Measurements from ENCODE around the gene TBRG1.

The TBRG1 gene

DNA sequence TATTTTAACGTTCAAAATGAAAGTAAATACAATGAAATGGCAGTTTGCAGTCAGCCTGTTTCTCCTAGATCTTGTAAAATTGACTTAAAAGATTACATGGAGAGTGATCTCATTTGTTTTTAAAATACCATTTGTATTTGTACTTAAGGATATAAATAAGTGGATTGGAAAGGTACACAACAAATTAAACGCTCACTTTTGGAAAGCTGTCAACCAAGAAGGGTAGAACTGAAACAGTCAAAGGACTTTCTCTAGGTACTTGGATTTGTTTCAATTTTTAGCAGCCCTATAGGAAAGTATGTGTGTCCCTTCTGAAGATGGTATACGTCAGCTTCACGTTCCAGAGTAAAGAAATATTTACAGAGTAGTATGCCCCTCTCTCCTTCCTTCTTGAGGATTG, 7.3 kb downstream of the TBRG1 start:
- no peak for DNase-seq (ENCODE audit: low read depth)
- H3K4me3 ChIP-seq (ENCODE audit: low read length) = no peak overlapping the region
- TF ChIP-seq CTCF (conservative IDR thresholded peaks at IDR 0.05; ENCODE audit: low read length) = no peak

DNA sequence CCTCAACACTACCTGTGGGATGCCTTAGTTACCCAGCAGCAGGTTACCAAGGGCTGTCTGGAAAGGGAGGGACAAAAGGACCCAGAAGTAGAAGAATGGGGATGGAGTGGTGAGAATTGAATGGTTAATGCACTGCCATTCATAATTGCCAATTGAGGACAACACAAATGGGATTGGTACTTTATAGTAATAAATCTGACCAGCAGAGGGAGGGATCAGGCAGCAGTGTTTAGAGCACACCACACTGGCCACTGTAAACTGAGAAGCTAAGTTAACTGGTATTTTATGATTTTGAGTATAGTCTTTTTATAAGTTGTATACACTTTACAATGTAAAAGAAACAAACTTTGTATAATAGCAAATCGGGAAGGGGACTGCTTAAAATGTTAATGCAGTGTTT, 10.7 kb downstream of the TBRG1 start:
- H3K4me3 ChIP-seq (ENCODE audit: low read length) = no peak overlapping the region
- no peak for DNase-seq (ENCODE audit: low read depth)
- peak; percentile 33 for TF ChIP-seq CTCF (conservative IDR thresholded peaks at IDR 0.05; ENCODE audit: low read length)

- DNase-seq (ENCODE audit: low read depth) = no peak
- no peak for TF ChIP-seq CTCF (conservative IDR thresholded peaks at IDR 0.05; ENCODE audit: low read length)
- H3K4me3 ChIP-seq (ENCODE audit: low read length) = no peak overlapping the region
Observed at GRCh38 chr11:124635932-124636331, 13.3 kb downstream of the TBRG1 start.

DNA sequence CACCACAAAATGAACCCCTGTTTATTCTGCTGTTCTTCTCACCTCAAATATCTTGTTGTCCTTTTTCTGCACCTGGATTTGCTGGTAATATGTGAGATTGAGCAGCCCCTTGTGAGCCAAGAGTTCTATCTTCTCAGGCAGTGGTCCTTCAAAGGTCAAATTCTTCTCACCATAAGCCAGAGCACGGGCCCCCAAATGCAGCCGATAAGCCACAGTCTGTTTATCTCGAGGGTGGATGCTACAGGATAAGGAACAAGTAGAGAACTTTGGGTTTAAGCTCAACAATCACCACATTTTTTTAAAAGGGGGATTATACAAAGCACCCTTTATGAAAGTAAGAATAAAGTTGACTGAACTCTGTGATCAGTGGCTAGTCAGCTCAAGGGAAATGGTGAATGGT, 15.8 kb downstream of the TBRG1 start:
- no peak for TF ChIP-seq CTCF (conservative IDR thresholded peaks at IDR 0.05; ENCODE audit: low read length)
- no peak overlapping the region for H3K4me3 ChIP-seq (ENCODE audit: low read length)
- no peak for DNase-seq (ENCODE audit: low read depth)

DNA sequence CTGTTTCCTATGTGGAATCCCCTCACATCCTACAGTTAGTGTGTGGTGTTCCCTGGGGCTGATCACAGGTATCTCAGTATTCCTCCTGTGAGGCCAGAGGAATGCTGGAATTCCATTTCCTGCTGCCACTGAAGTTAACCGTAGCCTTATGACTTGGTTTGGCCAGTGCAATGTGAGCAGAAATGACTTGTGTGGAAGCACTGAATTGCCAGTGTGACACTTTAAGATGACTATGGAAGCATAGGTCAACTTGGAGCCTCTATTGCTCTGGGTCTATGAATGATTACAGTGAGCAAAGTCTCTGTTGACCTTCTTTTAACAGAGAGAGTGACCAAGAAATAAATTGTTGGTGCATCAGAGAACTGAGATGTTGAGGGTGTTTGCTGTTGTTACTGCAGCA, 16.5 kb downstream of the TBRG1 start:
- no peak for TF ChIP-seq CTCF (conservative IDR thresholded peaks at IDR 0.05; ENCODE audit: low read length)
- no peak for DNase-seq (ENCODE audit: low read depth)
- no peak overlapping the region for H3K4me3 ChIP-seq (ENCODE audit: low read length)

DNA sequence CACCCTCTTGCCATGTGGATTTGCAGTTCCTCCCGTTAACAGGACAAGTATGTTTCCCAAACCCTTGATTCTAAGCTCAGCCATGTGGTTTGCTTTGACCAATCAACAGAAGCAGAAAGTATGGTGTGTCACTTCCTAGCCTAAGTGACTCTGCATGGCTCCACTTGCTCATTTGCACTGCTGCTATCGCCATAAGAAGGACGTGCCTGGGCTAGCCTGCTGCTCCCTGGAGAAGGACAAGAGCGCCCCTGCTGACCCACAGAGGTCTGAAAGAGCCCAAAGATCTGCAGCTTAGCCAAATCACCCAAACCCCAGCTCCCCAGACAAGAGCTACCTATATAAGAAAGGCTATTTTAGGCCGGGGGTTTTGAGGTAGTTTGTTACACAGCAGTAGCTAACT, 18.0 kb downstream of the TBRG1 start:
- no peak for TF ChIP-seq CTCF (conservative IDR thresholded peaks at IDR 0.05; ENCODE audit: low read length)
- no peak overlapping the region for H3K4me3 ChIP-seq (ENCODE audit: low read length)
- no peak for DNase-seq (ENCODE audit: low read depth)

DNA sequence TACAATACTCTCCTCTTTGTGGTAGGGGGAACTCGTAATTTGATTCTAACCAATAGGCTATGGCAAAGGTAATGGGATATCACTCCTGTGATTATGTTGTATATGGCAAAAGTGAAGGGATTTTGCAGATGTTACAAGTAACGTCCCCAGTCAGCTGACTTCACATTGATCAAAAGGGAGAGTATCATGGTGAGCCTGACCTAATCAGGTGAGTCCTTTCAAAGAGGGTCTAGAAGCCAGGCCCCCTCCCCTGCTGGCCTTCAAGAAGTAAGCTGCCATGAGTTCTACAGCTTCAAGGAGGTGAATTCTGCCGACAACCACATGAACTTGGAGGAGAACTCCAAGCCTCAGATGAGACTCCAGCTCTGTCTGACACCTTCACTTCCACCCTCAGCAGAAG, 20.0 kb downstream of the TBRG1 start:
- no peak for TF ChIP-seq CTCF (conservative IDR thresholded peaks at IDR 0.05; ENCODE audit: low read length)
- no peak for DNase-seq (ENCODE audit: low read depth)
- H3K4me3 ChIP-seq (ENCODE audit: low read length) = no peak overlapping the region

Measured in AG10803 (cell line).